HepG2 (cell line): Measurements from ENCODE around the gene NAXD. TPM values are rescaled to one million over a fixed set of nuclear protein-coding genes. Genes with fewer than 3 reads are reported as not detected.
A peak's percentile ranks its signal among the peaks of the same experiment; 100 is the strongest.

Experiments used
- ATAC-seq: fragments of 200-7000 bp; cut with Tn5 transposase; 3 replicates; pipeline ENCODE4 v1.9.1; 2020; ENCODE audit warnings: mild to moderate bottlenecking, moderate library complexity
- BruUV-seq: library from RNA; stranded (reverse); fragments of 400-500 nt; replicated peaks from 2 replicates; lab custom pipeline; 2021; lab: Mats Ljungman, UMichigan
- CTCF ChIA-PET: fragments of 300-600 bp; formaldehyde crosslinking; extraction: SDS; loops from one replicate; lab custom pipeline; 2021; ENCODE audit warnings: low total read pairs, inconsistent platforms, low intra/inter-chr PET ratio; lab: Yijun Ruan, JAX
- POLR2A ChIA-PET: fragments of 350-600 bp; sonication (Branson Sonifier 250); formaldehyde crosslinking; loops from one replicate; lab custom pipeline; 2020; ENCODE audit warnings: antibody characterized with exemption, inconsistent platforms; lab: Yijun Ruan, JAX
- DNase-seq: peaks from one replicate; pipeline ENCODE4 v3.0.0-alpha.2; 2015; ENCODE audit warnings: low spot score
- FAIRE-seq: peaks from 3 replicates; lab custom pipeline; 2011; peaks lifted over from hg19 to GRCh38; lab: Jason Lieb, UNC
- H2AFZ ChIP-seq: one replicate; pipeline ENCODE4 v1.6.1; 2011; ENCODE audit warnings: low read length, inconsistent platforms
- H3K27ac ChIP-seq: fragments of 300-600 bp; 3 replicates; pipeline ENCODE4 v1.8.0; 2011; ENCODE audit warnings: mixed run types, mild to moderate bottlenecking, mixed read lengths, low read length, inconsistent platforms; ENCODE audit not compliant: insufficient read depth; ENCODE audit errors: extremely low read length
- H3K27me3 ChIP-seq, 2 experiments: fragments of 200-600 bp in 1 of 2; 2 replicates in 1 of 2; 3 replicates in 1 of 2; pipeline versions ENCODE4 v1.6.0 to v1.8.0; 2011; ENCODE audit warnings: low read length in 2 of 2, mild to moderate bottlenecking in 2 of 2, moderate library complexity in 2 of 2, inconsistent platforms in 1 of 2; ENCODE audit not compliant: insufficient read depth in 2 of 2, control insufficient read depth in 1 of 2
- H3K36me3 ChIP-seq, 2 experiments: fragments of 200-600 bp in 1 of 2; replicated peaks in 1 of 2; 2 replicates in 1 of 2; 3 replicates in 1 of 2; pipeline versions ENCODE4 v1.5.1 to v1.8.0; 2011; ENCODE audit warnings: low read length in 2 of 2, inconsistent platforms in 1 of 2; ENCODE audit not compliant: insufficient read depth in 2 of 2, control insufficient read depth in 1 of 2
- H3K4me1 ChIP-seq: 2 replicates; pipeline ENCODE4 v1.5.1; 2012; ENCODE audit warnings: low read length, inconsistent platforms; ENCODE audit not compliant: insufficient read depth
- H3K4me2 ChIP-seq: 2 replicates; pipeline ENCODE4 v1.6.0; 2011; ENCODE audit warnings: low read depth, low read length, inconsistent platforms
- H3K4me3 ChIP-seq, 3 experiments: fragments of 200-600 bp in 1 of 3; sonication (generic), shearing (Covaris generic) in 1 of 3; replicated peaks in 1 of 3; 2 replicates each; pipeline ENCODE4 v1.5.1; 2011 to 2016; ENCODE audit warnings: low read length in 3 of 3, inconsistent platforms in 2 of 3, low read depth in 2 of 3, mild to moderate bottlenecking in 2 of 3, control low read depth in 1 of 3, mixed read lengths in 1 of 3; ENCODE audit not compliant: insufficient read depth in 1 of 3
- H3K79me2 ChIP-seq: one replicate; pipeline ENCODE4 v1.6.1; 2011; ENCODE audit warnings: low read length, inconsistent platforms; ENCODE audit not compliant: insufficient read depth
- H3K9ac ChIP-seq: 2 replicates; pipeline ENCODE4 v1.6.0; 2011; ENCODE audit warnings: mild to moderate bottlenecking, low read depth, low read length, inconsistent platforms; ENCODE audit not compliant: insufficient read depth
- H3K9me3 ChIP-seq: 2 replicates; pipeline ENCODE4 v1.5.1; 2012; ENCODE audit warnings: mild to moderate bottlenecking, low read length
- H4K20me1 ChIP-seq: 2 replicates; pipeline ENCODE4 v1.6.0; 2011; ENCODE audit warnings: inconsistent platforms, mild to moderate bottlenecking, low read length, moderate library complexity; ENCODE audit not compliant: insufficient read depth
- SSRP1 ChIP-seq: IDR thresholded peaks from 2 replicates; pipeline ENCODE4 v1.6.1; 2016; ENCODE audit warnings: control low read depth
- ZNF687 ChIP-seq: sonication (generic); formaldehyde crosslinking; IDR thresholded peaks from 2 replicates; pipeline ENCODE4 v1.5.1; 2020; ENCODE audit warnings: mild to moderate bottlenecking, missing genetic modification reagents, moderate library complexity
- WGBS: methylation state at CpG from one replicate; pipeline ENCODE4 v1.1.6; 2017; ENCODE audit warnings: low lambda C conversion rate; 5-methylcytosine and 5-hydroxymethylcytosine counted together
- in situ Hi-C: cut with HindIII; loops from 2 replicates; pipeline ENCODE4 v1.10.0; 2017; ENCODE audit warnings: low pct_unique_long_range_greater_than_20kb; ENCODE audit not compliant: extremely low pct_ligation_motif_present
- intact Hi-C: fragments of 100-400 bp; cut with micrococcal nuclease; formaldehyde crosslinking; loops from one replicate; pipeline ENCODE4 v1.10.0; 2022; ENCODE audit not compliant: unreplicated experiment
- polyA plus RNA-seq, 8 experiments: library from polyadenylated mRNA; depleted of rRNA in 3 of 8; stranded (reverse) in 7 of 8; unstranded in 1 of 8; fragments of >200 nt; fragmentation: Illumina TruSeq in 4 of 8; extraction: Trizol in 4 of 8; gene quantifications; 2 replicates each; pipeline versions ENCODE4 v1.2.1 to v1.2.3, GENCODE V29; 2011 to 2016; ENCODE audit warnings: low read depth in 4 of 8, missing spikeins in 1 of 8, mixed read lengths in 1 of 8; ENCODE audit not compliant: insufficient read depth in 1 of 8
- total RNA-seq, 5 experiments: library from RNA; depleted of rRNA; stranded (reverse); fragments of >200 nt; fragmentation: Illumina TruSeq; extraction: Trizol; gene quantifications; 2 replicates each; pipeline ENCODE4 v1.2.3, GENCODE V29; 2016; ENCODE audit warnings: low read depth in 1 of 5
- TF ChIP-seq, protein P1 (sequence below): IDR thresholded peaks from 2 replicates; pipeline ENCODE4 v1.6.1; 2012; ENCODE audit warnings: inconsistent platforms

NAXD gene
- total and polyA plus RNA-seq, 2 of the 13 experiments (the other 11 are each of a cell fraction or from before 2014, with no cell fraction given), result 19.0 to 23.2 TPM

DNA sequence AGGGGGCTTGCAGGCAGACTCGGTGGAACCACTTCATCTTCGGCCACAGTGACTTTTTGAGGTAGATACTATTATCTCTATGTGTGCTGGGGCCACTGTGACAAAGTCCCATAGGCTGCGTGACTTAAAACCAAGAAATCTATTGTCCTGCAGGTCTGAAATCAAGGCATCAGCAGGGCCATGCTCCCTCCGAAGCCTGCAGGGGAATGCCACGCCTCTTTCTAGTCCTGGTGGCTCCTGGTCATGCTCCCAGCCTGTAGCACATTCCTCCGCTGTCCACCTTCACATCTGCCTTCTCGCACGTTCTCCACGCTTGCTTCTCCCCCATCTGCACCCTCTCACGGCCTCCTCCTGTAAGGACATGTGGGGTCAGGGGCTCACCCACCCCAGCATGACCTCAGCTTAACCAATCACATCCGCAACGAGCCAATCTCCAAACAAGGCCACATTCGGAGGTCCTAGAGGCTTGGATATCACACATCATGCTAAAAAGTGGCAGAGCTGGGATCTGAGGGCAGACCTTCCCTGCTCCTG lies 32.9 kb upstream of the NAXD start:
- CTCF ChIA-PET, result no interaction called here
- POLR2A ChIA-PET, result no interaction called here

More for the DNA sequence above, 32.9 kb upstream of the NAXD start:
- in situ Hi-C loops (no loop called here), intact Hi-C loops (no loop called here)
- FAIRE-seq (no peak), ATAC-seq (peak; percentile 86), DNase-seq (no peak)
- Histone ChIP-seq H3K27ac (no peak overlapping the region), H3K9ac (no peak overlapping the region), H3K79me2 (no peaks in the 10 kb centered on the region), H2AFZ (no peak overlapping the region), H3K9me3 (no peaks in the 10 kb centered on the region), H3K36me3 (no peaks in the 10 kb centered on the region), H3K4me1 (peaks cover 21% of the 10 kb centered on the region), H3K4me3 (no peak overlapping the region), H4K20me1 (no peaks in the 10 kb centered on the region), H3K4me2 (no peak overlapping the region), H3K27me3 (no peaks in the 10 kb centered on the region; a peak in 1 of 5 replicates)
- BruUV-seq, result no TSS peak
- no peak for TF ChIP-seq SSRP1 (CRISPR knock-in tag)
- peak; percentile 44 for TF ChIP-seq ZNF687 (CRISPR knock-in tag)
- TF ChIP-seq, protein P1, sequence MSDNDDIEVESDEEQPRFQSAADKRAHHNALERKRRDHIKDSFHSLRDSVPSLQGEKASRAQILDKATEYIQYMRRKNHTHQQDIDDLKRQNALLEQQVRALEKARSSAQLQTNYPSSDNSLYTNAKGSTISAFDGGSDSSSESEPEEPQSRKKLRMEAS, result peak; percentile 24; the same call in 1 of the 2 replicates
- WGBS, result 60% methylated on average over 13 of the region's 13 CpGs
